Skeletal muscle satellite cell (primary cell): ENCODE results near the gene HEPN1.

Experiments
- H3K27me3 ChIP-seq: 2 replicates; pipeline ENCODE4 v1.7.0; 2013; ENCODE audit warnings: low read length; ENCODE audit not compliant: control insufficient read depth, insufficient read depth
- H3K36me3 ChIP-seq: 2 replicates; pipeline ENCODE4 v1.7.0; 2013; ENCODE audit warnings: mild to moderate bottlenecking, control low read depth, low read length; ENCODE audit not compliant: insufficient read depth
- H3K4me1 ChIP-seq: 2 replicates; pipeline ENCODE4 v1.7.0; 2013; ENCODE audit warnings: low read length; ENCODE audit not compliant: control insufficient read depth, insufficient read depth
- H3K4me2 ChIP-seq: 2 replicates; pipeline ENCODE4 v1.7.0; 2013; ENCODE audit warnings: mild to moderate bottlenecking, low read length
- H3K4me3 ChIP-seq: 2 replicates; pipeline ENCODE4 v1.7.0; 2013; ENCODE audit warnings: low read length
- H3K9ac ChIP-seq: 2 replicates; pipeline ENCODE4 v1.7.0; 2013; ENCODE audit warnings: mild to moderate bottlenecking, low read depth, low read length, moderate library complexity
- H3K9me3 ChIP-seq: replicated peaks from 2 replicates; pipeline ENCODE4 v1.7.0; 2013; ENCODE audit warnings: mild to moderate bottlenecking, control low read depth, low read length

Gene HEPN1

GRCh38 chr11:124895471-124895971, 23.5 kb upstream of the HEPN1 start:
- Histone ChIP-seq H3K9me3 (no peaks in the 10 kb centered on the region), H3K9ac (no peak overlapping the region), H3K4me2 (no peak overlapping the region), H3K27me3 (no peaks in the 10 kb centered on the region), H3K4me1 (peaks cover 49% of the 10 kb centered on the region), H3K4me3 (no peak overlapping the region), H3K36me3 (no peaks in the 10 kb centered on the region)

DNA sequence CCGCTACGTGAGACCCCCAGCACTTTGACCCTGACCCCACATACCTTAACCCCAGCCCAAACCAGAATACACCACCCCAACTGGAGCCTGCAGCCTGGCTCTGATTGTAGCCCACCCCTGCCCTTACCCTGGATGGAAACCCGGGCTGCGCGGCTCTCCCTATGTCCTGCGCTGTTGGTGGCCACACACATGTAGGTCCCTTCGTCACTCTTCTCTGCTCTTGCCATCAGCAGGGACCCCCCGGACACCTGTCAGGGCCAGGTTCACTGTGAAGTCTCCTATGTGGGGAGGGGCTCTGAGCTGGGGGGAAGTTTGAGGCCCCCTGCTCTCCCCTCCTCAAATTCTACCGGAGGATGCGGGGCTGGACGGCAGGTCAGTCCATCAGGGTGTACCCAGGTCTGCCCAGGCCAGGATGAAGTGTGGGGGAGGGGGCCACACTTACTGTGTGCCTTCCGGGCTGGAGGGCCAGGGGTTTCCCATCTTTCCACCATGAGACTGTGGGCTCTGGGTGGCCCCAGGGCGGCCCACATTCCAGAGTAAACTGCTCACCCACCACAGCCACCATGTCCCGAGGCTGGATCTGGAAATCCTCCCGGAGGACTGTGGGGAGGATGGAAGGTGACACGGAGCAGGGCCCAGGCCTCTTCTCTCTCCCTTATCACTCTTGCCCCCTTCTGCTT, 22.8 kb upstream of the HEPN1 start:
- Histone ChIP-seq H3K36me3 (no peaks in the 10 kb centered on the region), H3K4me2 (peak overlapping the region; percentile 74), H3K4me1 (peaks cover 56% of the 10 kb centered on the region), H3K9me3 (no peaks in the 10 kb centered on the region), H3K4me3 (peak overlapping the region; percentile 60), H3K9ac (peak overlapping the region; percentile 76), H3K27me3 (no peaks in the 10 kb centered on the region)

- Histone ChIP-seq H3K9ac (peak overlapping the region; percentile 76), H3K27me3 (no peaks in the 10 kb centered on the region), H3K4me2 (peak overlapping the region; percentile 74), H3K36me3 (no peaks in the 10 kb centered on the region), H3K4me3 (peak overlapping the region; percentile 60), H3K4me1 (peaks cover 60% of the 10 kb centered on the region), H3K9me3 (no peaks in the 10 kb centered on the region)
Measured at GRCh38 chr11:124896821-124897391, 22.1 kb upstream of the HEPN1 start.

GRCh38 chr11:124897674-124898262, 21.3 kb upstream of the HEPN1 start, which contains the start of gene ROBO4:
Gene ROBO4 (minus strand): TSS chr11:124897865. CDS start chr11:124897795, 70 bp downstream.
- Histone ChIP-seq H3K4me3 (peak within 1 kb of the TSS; percentile 60), H3K4me2 (peak within 1 kb of the TSS; percentile 74), H3K36me3 (no peaks in the 10 kb centered on the region), H3K4me1 (peaks cover 62% of the 10 kb centered on the region), H3K9me3 (no peaks in the 10 kb centered on the region), H3K27me3 (no peaks in the 10 kb centered on the region), H3K9ac (peak within 1 kb of the TSS; percentile 76)

GRCh38 chr11:124898263-124898680, 20.8 kb upstream of the HEPN1 start:
- no peaks in the 10 kb centered on the region for H3K36me3 ChIP-seq
- peak overlapping the region; percentile 74 for H3K4me2 ChIP-seq
- H3K4me3 ChIP-seq: peak overlapping the region; percentile 15
- no peaks in the 10 kb centered on the region for H3K27me3 ChIP-seq
- peaks cover 62% of the 10 kb centered on the region for H3K4me1 ChIP-seq
- peak overlapping the region; percentile 76 for H3K9ac ChIP-seq
- no peaks in the 10 kb centered on the region for H3K9me3 ChIP-seq

GRCh38 chr11:124898711-124899110, 20.3 kb upstream of the HEPN1 start:
- Histone ChIP-seq H3K4me1 (peaks cover 62% of the 10 kb centered on the region), H3K9ac (peak overlapping the region; percentile 69), H3K9me3 (no peaks in the 10 kb centered on the region), H3K4me3 (peak overlapping the region; percentile 16), H3K27me3 (no peaks in the 10 kb centered on the region), H3K36me3 (no peaks in the 10 kb centered on the region), H3K4me2 (peak overlapping the region; percentile 58)

GRCh38 chr11:124899383-124900145, 19.5 kb upstream of the HEPN1 start:
- Histone ChIP-seq H3K27me3 (no peaks in the 10 kb centered on the region), H3K36me3 (no peaks in the 10 kb centered on the region), H3K9ac (peak overlapping the region; percentile 69), H3K4me1 (peaks cover 62% of the 10 kb centered on the region), H3K9me3 (no peaks in the 10 kb centered on the region), H3K4me3 (no peak overlapping the region), H3K4me2 (peak overlapping the region; percentile 73)

GRCh38 chr11:124900464-124900863, 18.6 kb upstream of the HEPN1 start:
- peak overlapping the region; percentile 68 for H3K9ac ChIP-seq
- no peaks in the 10 kb centered on the region for H3K36me3 ChIP-seq
- H3K4me3 ChIP-seq: peak overlapping the region; percentile 50
- no peaks in the 10 kb centered on the region for H3K27me3 ChIP-seq
- peaks cover 58% of the 10 kb centered on the region for H3K4me1 ChIP-seq
- peak overlapping the region; percentile 73 for H3K4me2 ChIP-seq
- H3K9me3 ChIP-seq: no peaks in the 10 kb centered on the region

GRCh38 chr11:124902616-124903015, 16.4 kb upstream of the HEPN1 start:
- H3K9me3 ChIP-seq: no peaks in the 10 kb centered on the region
- no peaks in the 10 kb centered on the region for H3K27me3 ChIP-seq
- no peaks in the 10 kb centered on the region for H3K36me3 ChIP-seq
- no peak overlapping the region for H3K9ac ChIP-seq
- H3K4me1 ChIP-seq: peaks cover 40% of the 10 kb centered on the region
- no peak overlapping the region for H3K4me3 ChIP-seq
- H3K4me2 ChIP-seq: no peak overlapping the region

- peaks cover 13% of the 10 kb centered on the region for H3K4me1 ChIP-seq
- no peaks in the 10 kb centered on the region for H3K36me3 ChIP-seq
- H3K9me3 ChIP-seq: no peaks in the 10 kb centered on the region
- H3K4me3 ChIP-seq: no peak overlapping the region
- no peak overlapping the region for H3K9ac ChIP-seq
- H3K27me3 ChIP-seq: no peaks in the 10 kb centered on the region
- no peak overlapping the region for H3K4me2 ChIP-seq
Measured at GRCh38 chr11:124915541-124916369, 3.3 kb upstream of the HEPN1 start.
